PC-9 (cell line): ENCODE results near the gene ZBTB4. TPM values are rescaled to one million over a fixed set of nuclear protein-coding genes. Genes with fewer than 3 reads are reported as not detected.

Source experiments
- BruUV-seq: library from RNA; stranded (reverse); fragments of 400-500 nt; replicated peaks from 2 replicates; lab custom pipeline; 2021; lab: Mats Ljungman, UMichigan
- CTCF ChIA-PET: fragments of 300-600 bp; sonication (Branson Sonifier 250); formaldehyde crosslinking; loops from one replicate; lab custom pipeline; 2022; ENCODE audit warnings: antibody characterized with exemption; lab: Charles Lee
- POLR2A ChIA-PET: fragments of 300-600 bp; sonication (Branson Sonifier 250); formaldehyde crosslinking; loops from one replicate; lab custom pipeline; 2022; ENCODE audit warnings: antibody characterized with exemption; ENCODE audit not compliant: unreplicated experiment; lab: Charles Lee
- DNase-seq, 2 experiments: peaks; one replicate each; pipeline versions ENCODE4 v3.0.0 to v3.0.0-alpha.2; 2015 to 2022; ENCODE audit warnings: mixed read lengths in 1 of 2
- H2AFZ ChIP-seq: fragments of 200-600 bp; sonication (generic); 2 replicates; pipeline ENCODE4 v1.8.1; 2017; ENCODE audit warnings: antibody characterized with exemption
- H3F3A ChIP-seq: fragments of 200-600 bp; sonication (generic); 2 replicates; pipeline ENCODE4 v1.8.1; 2017; ENCODE audit warnings: antibody characterized with exemption, mild to moderate bottlenecking, low read depth; ENCODE audit not compliant: insufficient read depth
- H3K27ac ChIP-seq: fragments of 200-600 bp; sonication (generic); 2 replicates; pipeline ENCODE4 v1.6.1; 2016; ENCODE audit warnings: mixed run types
- H3K27me3 ChIP-seq: fragments of 200-600 bp; sonication (generic); 2 replicates; pipeline ENCODE4 v1.6.1; 2016; ENCODE audit warnings: low read depth, mixed run types; ENCODE audit not compliant: insufficient read depth
- H3K36me3 ChIP-seq: fragments of 200-600 bp; sonication (generic); 2 replicates; pipeline ENCODE4 v1.6.1; 2016; ENCODE audit warnings: low read depth, mixed run types
- H3K4me1 ChIP-seq: fragments of 200-600 bp; sonication (generic); replicated peaks from 2 replicates; pipeline ENCODE4 v1.6.1; 2016; ENCODE audit warnings: mixed run types; ENCODE audit not compliant: insufficient read depth
- H3K4me2 ChIP-seq: fragments of 200-600 bp; sonication (generic); 2 replicates; pipeline ENCODE4 v1.6.1; 2017; ENCODE audit warnings: mixed run types
- H3K4me3 ChIP-seq: fragments of 200-600 bp; sonication (generic); 2 replicates; pipeline ENCODE4 v1.6.1; 2016; ENCODE audit warnings: mixed run types
- H3K79me2 ChIP-seq: fragments of 200-600 bp; sonication (generic); 2 replicates; pipeline ENCODE4 v1.6.1; 2017; ENCODE audit warnings: low read depth, mixed run types
- H3K9me2 ChIP-seq: fragments of 200-600 bp; sonication (generic); 2 replicates; pipeline ENCODE4 v1.8.1; 2017; ENCODE audit warnings: mild to moderate bottlenecking; ENCODE audit not compliant: insufficient read depth
- H3K9me3 ChIP-seq: fragments of 200-600 bp; sonication (generic); 2 replicates; pipeline ENCODE4 v1.8.1; 2016; ENCODE audit warnings: low read depth; ENCODE audit not compliant: insufficient read depth
- H4K20me1 ChIP-seq: fragments of 200-600 bp; sonication (generic); 2 replicates; pipeline ENCODE4 v1.8.1; 2017; ENCODE audit not compliant: insufficient read depth
- EZH2 ChIP-seq: fragments of 200-600 bp; sonication (generic); IDR thresholded peaks from 2 replicates; pipeline ENCODE4 v1.8.0; 2017; ENCODE audit warnings: antibody characterized with exemption, low read depth
- intact Hi-C: fragments of 100-400 bp; cut with micrococcal nuclease; formaldehyde crosslinking; loops from one replicate; pipeline ENCODE4 v1.10.0; 2022; ENCODE audit not compliant: unreplicated experiment
- total RNA-seq: library from RNA; stranded (reverse); gene quantifications from 2 replicates; pipeline ENCODE4 v1.2.3, GENCODE V29; 2021
- TF ChIP-seq, protein P1 (sequence below): fragments of 200-600 bp; sonication (generic); conservative IDR thresholded peaks from 2 replicates; pipeline ENCODE4 v1.6.1; 2017; ENCODE audit warnings: mixed run types, antibody characterized with exemption, mild to moderate bottlenecking, moderate library complexity

ZBTB4 gene
- total RNA-seq, 1 experiment from 2014 or later, result 54.0 TPM

DNA sequence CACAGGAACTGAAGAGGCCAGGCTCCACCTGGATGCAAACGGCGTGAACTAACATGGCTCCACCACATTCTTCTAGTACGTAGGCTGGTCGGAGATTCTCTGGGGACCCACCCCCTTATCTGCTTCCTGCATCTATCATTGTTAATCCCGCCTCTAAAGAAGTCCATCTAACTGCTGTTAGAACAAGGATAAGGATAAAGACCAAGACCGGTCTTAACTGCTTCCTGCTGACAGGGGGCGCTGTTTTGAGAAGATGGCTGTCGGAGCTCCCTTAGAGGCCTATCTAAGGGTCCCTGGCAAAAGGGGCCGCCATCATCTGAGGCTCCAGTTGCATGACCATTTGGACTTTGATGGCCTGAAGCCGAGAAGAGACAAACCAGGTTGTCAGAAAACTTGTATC lies 43.6 kb upstream of the ZBTB4 start:
- Histone ChIP-seq H3K4me3 (no peak overlapping the region), H4K20me1 (no peaks in the 10 kb centered on the region), H3K27me3 (no peaks in the 10 kb centered on the region), H3K4me2 (no peak overlapping the region), H3K9me2 (no peaks in the 10 kb centered on the region), H3F3A (no peaks in the 10 kb centered on the region), H3K4me1 (no peaks in the 10 kb centered on the region), H3K27ac (no peak overlapping the region), H3K36me3 (no peaks in the 10 kb centered on the region), H3K79me2 (no peaks in the 10 kb centered on the region), H3K9me3 (no peaks in the 10 kb centered on the region), H2AFZ (no peak overlapping the region)
- CTCF ChIA-PET, result interaction anchor here (0.6 kb wide), 1 partner anchor 23 kb away, joined by 15 read pairs; no protein-coding TSS in a partner anchor
- POLR2A ChIA-PET, result interaction anchor here (0.6 kb wide), 1 partner anchor 14 kb away, joined by 4 read pairs; no protein-coding TSS in a partner anchor
- no TSS peak for BruUV-seq
- intact Hi-C loops, result no loop called here
- DNase-seq, result no peak
- TF ChIP-seq EZH2, result no peak
- TF ChIP-seq, protein P1, sequence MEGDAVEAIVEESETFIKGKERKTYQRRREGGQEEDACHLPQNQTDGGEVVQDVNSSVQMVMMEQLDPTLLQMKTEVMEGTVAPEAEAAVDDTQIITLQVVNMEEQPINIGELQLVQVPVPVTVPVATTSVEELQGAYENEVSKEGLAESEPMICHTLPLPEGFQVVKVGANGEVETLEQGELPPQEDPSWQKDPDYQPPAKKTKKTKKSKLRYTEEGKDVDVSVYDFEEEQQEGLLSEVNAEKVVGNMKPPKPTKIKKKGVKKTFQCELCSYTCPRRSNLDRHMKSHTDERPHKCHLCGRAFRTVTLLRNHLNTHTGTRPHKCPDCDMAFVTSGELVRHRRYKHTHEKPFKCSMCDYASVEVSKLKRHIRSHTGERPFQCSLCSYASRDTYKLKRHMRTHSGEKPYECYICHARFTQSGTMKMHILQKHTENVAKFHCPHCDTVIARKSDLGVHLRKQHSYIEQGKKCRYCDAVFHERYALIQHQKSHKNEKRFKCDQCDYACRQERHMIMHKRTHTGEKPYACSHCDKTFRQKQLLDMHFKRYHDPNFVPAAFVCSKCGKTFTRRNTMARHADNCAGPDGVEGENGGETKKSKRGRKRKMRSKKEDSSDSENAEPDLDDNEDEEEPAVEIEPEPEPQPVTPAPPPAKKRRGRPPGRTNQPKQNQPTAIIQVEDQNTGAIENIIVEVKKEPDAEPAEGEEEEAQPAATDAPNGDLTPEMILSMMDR, result peak; percentile 52

DNA sequence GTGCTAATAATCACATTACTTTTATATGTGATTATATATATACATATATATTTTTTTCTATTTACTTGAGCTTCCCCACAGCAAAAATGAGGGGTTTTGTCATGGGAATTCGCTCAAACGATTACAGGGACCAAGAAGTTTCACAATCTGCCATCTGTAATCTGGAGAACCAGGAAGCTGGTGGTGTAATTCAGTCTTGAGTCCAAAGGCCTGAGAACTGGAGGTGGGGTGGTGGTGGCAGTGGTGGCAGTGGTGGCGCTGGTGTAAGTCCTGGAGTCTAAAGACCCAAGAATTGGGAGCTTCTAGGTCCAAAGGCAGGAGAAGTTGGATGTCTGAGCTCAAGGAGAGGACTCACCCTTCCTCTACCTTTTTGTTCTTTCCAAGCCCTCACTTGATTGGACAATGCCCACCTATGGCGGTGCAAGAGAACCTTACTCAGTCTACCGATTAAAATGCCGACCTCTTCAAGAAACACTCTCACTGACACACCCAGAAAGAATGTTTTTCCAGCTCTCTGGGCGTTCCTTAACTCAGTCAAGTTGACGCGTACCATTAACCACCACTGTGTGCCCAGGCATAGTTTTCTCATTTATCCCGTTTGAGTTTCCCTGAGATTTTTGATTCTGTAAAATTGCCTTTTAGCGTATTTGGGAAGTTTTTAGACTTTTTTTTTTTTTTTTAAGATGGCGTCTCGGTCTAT lies 36.6 kb upstream of the ZBTB4 start:
- H4K20me1 ChIP-seq, result no peaks in the 10 kb centered on the region
- no peaks in the 10 kb centered on the region for H3K79me2 ChIP-seq
- no peak overlapping the region for H3K27ac ChIP-seq
- BruUV-seq, result no TSS peak
- ChIA-PET POLR2A (no interaction called here), CTCF (interaction anchor here (0.6 to 2.9 kb wide), 5 partner anchors 45 to 155 kb away, joined by 3 to 22 read pairs (median 4); no protein-coding TSS in a partner anchor)
- TF ChIP-seq, protein P1, result no peak
- no peak for TF ChIP-seq EZH2
- no peaks in the 10 kb centered on the region for H3K4me1 ChIP-seq
- intact Hi-C loops, result no loop called here
- H3F3A ChIP-seq, result peaks cover 7% of the 10 kb centered on the region; the same call in 1 of the 2 replicates
- no peak overlapping the region for H2AFZ ChIP-seq
- H3K36me3 ChIP-seq, result no peaks in the 10 kb centered on the region
- no peaks in the 10 kb centered on the region for H3K27me3 ChIP-seq
- H3K9me3 ChIP-seq, result no peaks in the 10 kb centered on the region
- no peak for DNase-seq
- H3K9me2 ChIP-seq, result no peaks in the 10 kb centered on the region
- H3K4me3 ChIP-seq, result no peak overlapping the region
- no peak overlapping the region for H3K4me2 ChIP-seq

DNA sequence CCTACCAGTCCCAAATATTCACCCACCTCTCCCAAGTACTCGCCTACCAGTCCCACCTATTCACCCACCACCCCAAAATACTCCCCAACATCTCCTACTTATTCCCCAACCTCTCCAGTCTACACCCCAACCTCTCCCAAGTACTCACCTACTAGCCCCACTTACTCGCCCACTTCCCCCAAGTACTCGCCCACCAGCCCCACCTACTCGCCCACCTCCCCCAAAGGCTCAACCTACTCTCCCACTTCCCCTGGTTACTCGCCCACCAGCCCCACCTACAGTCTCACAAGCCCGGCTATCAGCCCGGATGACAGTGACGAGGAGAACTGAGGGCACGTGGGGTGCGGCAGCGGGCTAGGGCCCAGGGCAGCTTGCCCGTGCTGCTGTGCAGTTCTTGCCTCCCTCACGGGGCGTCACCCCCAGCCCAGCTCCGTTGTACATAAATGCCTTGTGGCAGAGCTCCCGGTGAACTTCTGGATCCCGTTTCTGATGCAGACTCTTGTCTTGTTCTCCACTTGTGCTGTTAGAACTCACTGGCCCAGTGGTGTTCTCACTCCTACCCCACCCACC lies 34.5 kb upstream of the ZBTB4 start:
- Histone ChIP-seq H3K27ac (no peak overlapping the region), H3K27me3 (no peaks in the 10 kb centered on the region), H3K79me2 (no peaks in the 10 kb centered on the region), H3K4me2 (no peak overlapping the region), H3F3A (peaks cover 7% of the 10 kb centered on the region; the same call in 1 of the 2 replicates), H3K9me2 (no peaks in the 10 kb centered on the region), H4K20me1 (no peaks in the 10 kb centered on the region), H2AFZ (no peak overlapping the region), H3K36me3 (no peaks in the 10 kb centered on the region), H3K9me3 (no peaks in the 10 kb centered on the region), H3K4me3 (no peak overlapping the region), H3K4me1 (no peaks in the 10 kb centered on the region)
- intact Hi-C loops, result loop anchor here (1.0 to 5.0 kb wide), 3 partner anchors 47 to 173 kb away; partner anchors contain the start of genes SENP3, TP53 and WRAP53
- TF ChIP-seq, protein P1, result no peak
- no peak for TF ChIP-seq EZH2
- CTCF ChIA-PET, result interaction anchor here (0.6 to 2.9 kb wide), 4 partner anchors 43 to 114 kb away, joined by 3 to 22 read pairs (median 3); no protein-coding TSS in a partner anchor
- POLR2A ChIA-PET, result interaction anchor here (0.6 kb wide), 1 partner anchor 61 kb away, joined by 8 read pairs; no protein-coding TSS in a partner anchor
- no peak for DNase-seq
- no TSS peak for BruUV-seq
